Mucosa of stomach (tissue), 1 donor: ENCODE results near the gene GTF2F2.
"Not testable (repeated sequence)": the region's sequence is repeated elsewhere in the genome, so short reads cannot be mapped to it uniquely, and the experiment has no call there.

Source experiments
- H3K27me3 ChIP-seq: one replicate; pipeline ENCODE4 v1.7.0; 2013; ENCODE audit warnings: mild to moderate bottlenecking, low read length; ENCODE audit not compliant: control insufficient read depth, insufficient read depth
- H3K36me3 ChIP-seq: one replicate; pipeline ENCODE4 v1.7.0; 2013; ENCODE audit warnings: low read length; ENCODE audit not compliant: control insufficient read depth, insufficient read depth
- H3K4me1 ChIP-seq: one replicate; pipeline ENCODE4 v1.7.0; 2013; ENCODE audit warnings: mild to moderate bottlenecking, low read length; ENCODE audit not compliant: control insufficient read depth, insufficient read depth
- H3K4me3 ChIP-seq: one replicate; pipeline ENCODE4 v1.7.0; 2013; ENCODE audit warnings: low read length
- H3K9ac ChIP-seq: one replicate; pipeline ENCODE4 v1.7.0; 2013; ENCODE audit warnings: mild to moderate bottlenecking, low read length, moderate library complexity
- H3K9me3 ChIP-seq: one replicate; pipeline ENCODE4 v1.7.0; 2013; ENCODE audit warnings: mild to moderate bottlenecking, low read length, moderate library complexity; ENCODE audit not compliant: control insufficient read depth
- donor health status: Pancreatic carcinoma.

GTF2F2 gene

DNA sequence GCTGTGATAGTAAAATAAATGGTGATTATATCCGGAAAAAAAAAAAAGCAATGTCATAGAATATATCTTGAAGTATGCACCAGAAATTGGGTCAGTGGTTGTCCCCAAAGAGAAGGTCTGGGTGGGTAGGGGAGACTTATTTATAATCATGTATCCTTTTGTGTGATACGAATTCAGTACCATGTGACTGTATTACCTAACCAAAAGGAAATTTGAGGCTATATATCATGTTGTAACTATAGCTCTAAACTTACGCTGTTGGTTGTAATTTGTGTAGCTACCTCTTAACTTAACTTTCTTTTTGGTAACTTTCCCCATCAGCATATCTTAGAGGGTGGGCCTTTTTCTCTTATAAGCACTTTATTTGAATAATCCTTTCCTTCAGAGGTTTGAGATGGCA lies 105.7 kb downstream of the GTF2F2 start:
- Histone ChIP-seq H3K9ac (no peak overlapping the region), H3K9me3 (no peaks in the 10 kb centered on the region), H3K4me3 (no peak overlapping the region), H3K36me3 (no peaks in the 10 kb centered on the region), H3K27me3 (no peaks in the 10 kb centered on the region), H3K4me1 (no peaks in the 10 kb centered on the region)

DNA sequence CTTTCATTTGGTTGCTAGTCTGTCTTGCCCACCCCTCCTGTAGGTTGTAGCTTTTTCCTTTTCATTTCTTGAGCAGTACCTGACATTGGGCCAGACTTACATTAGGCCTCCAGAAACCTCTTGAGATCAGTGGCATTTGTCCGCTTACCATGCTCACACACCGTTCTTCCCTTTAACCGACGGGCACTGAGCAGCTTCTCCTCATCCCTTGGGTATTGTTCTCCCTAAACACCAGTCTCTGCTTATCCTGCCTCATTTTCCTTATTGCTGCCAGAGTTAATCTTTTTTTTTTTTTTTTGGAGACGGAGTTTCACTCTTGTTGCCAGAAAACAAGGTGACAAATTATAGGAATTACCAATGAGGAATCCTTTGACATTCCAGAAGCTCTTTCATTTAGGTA lies 107.7 kb downstream of the GTF2F2 start:
- Histone ChIP-seq H3K9me3 (no peaks in the 10 kb centered on the region), H3K4me1 (peaks cover 4% of the 10 kb centered on the region), H3K27me3 (no peaks in the 10 kb centered on the region), H3K36me3 (no peaks in the 10 kb centered on the region), H3K9ac (no peak overlapping the region), H3K4me3 (no peak overlapping the region)

DNA sequence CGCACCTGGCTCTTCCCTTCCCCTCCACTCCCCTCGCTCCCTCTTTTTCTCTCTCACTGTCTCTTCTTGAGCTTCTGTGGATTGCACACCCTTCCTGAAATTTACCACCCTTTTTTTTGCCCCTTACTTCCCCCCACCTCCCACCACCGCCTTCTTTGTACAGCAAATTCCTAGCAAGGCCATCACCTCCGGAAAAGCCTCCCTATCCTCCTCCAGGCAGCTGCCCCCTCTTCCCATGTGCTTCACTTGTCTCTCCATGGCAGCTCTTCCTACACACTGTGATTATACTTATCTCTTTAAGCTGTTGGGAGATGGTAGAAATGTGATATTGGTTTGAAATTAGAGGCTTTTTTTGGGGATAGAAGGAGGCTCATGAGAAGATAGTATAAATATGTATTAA lies 108.9 kb downstream of the GTF2F2 start:
- no peak overlapping the region for H3K4me3 ChIP-seq
- H3K4me1 ChIP-seq: peaks cover 4% of the 10 kb centered on the region
- no peaks in the 10 kb centered on the region for H3K36me3 ChIP-seq
- H3K9ac ChIP-seq: no peak overlapping the region
- H3K27me3 ChIP-seq: no peaks in the 10 kb centered on the region
- no peaks in the 10 kb centered on the region for H3K9me3 ChIP-seq

DNA sequence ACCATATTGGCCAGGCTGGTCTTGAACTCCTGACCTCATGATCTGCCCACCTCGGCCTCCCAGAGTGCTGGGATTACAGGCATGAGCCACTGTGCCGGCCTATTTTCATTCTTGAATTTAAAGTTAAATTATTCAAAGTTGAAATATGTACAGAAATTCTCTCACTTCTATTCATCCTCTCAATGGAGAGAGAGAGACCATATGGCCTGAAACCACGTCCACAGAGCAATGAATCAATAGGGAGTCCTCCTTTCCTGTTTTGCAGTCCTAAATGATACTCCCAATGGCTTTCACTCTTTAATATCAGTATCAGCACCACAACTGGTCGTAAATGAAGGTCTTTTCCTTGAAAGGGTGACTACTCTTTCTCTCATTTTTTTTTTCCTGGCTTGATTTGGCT lies 111.0 kb downstream of the GTF2F2 start:
- H3K4me1 ChIP-seq: peaks cover 6% of the 10 kb centered on the region
- H3K9ac ChIP-seq: no peak overlapping the region
- H3K9me3 ChIP-seq: no peaks in the 10 kb centered on the region
- H3K36me3 ChIP-seq: no peaks in the 10 kb centered on the region
- H3K27me3 ChIP-seq: no peaks in the 10 kb centered on the region
- H3K4me3 ChIP-seq: no peak overlapping the region

DNA sequence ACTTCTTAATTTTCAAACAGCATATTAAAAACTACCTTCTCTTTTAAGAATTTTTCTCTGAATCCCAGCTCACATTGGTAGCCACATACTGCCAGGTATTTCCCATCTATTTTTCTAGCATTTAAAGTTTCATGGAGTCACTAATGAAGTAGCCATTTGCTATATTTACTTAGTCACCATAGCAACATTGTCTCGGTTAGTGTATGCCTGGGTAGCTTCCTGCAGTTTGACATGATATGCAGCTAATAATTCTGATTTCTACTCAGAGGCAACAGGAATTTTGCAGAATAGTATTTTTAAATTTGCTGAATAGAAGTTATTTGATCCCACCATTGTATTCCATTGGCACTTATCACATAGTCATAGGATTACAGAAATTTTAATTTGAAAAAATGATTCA lies 111.4 kb downstream of the GTF2F2 start:
- Histone ChIP-seq H3K9ac (no peak overlapping the region), H3K27me3 (no peaks in the 10 kb centered on the region), H3K4me1 (peaks cover 9% of the 10 kb centered on the region), H3K9me3 (no peaks in the 10 kb centered on the region), H3K36me3 (no peaks in the 10 kb centered on the region), H3K4me3 (no peak overlapping the region)

DNA sequence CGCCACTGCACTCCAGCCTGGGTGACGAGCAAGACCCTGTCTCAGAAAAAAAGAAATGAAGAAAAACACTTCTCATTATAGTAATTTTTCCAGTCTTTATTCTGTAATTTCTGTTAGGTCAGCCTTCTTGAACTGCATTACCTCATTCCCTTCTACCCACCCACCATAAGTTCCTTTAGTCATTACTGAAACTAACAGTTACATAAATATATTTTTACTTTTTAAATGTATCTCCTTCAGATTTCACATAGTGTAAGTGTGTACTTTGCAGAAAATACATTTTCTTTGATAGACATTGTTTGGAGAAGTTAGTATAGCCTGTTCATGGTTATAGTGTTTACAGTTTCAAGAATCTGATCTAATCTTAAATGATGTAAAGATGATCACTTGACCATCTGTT lies 112.3 kb downstream of the GTF2F2 start:
- Histone ChIP-seq H3K4me3 (no peak overlapping the region), H3K9ac (no peak overlapping the region)

DNA sequence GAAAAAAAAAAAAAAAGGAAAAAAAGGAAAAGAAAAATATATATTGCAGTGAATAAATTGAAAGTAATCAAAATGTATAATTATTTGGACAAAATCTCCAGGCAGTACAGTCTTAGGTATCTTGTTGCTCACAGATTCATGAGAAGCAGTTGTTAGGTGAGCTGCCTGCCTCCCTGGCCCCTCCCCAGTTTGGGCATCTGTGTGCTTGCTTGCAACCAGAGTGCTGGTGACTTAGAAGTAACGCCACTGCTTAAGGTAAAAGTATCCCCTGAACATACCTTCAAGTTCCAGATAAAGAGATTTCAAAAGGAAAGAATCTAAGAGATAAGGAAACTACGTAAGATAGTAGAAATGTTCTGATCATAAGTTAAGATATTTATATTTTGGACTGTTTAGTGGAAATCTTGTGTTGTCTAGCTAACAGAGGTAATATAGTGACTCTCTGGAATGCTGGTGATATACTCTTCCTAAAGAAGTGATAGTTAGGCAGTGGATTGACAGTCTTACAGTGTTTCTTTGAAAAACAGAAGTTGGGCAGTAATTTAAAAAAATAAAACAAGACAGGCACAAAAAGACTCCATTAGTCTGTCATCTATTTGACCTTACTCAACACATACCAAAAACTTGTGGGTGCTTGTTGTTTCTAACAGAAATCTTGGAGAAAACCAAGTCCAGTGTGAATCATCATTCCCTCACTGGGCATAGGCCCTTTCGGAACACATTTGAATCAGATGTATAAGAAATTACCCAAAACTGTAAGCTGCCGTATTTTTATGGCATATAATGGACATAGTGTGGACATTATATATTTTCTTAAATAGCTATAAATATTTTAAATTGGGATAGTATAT lies 118.9 kb downstream of the GTF2F2 start:
- Histone ChIP-seq H3K9ac (no peak overlapping the region), H3K36me3 (no peaks in the 10 kb centered on the region), H3K4me1 (peaks cover 5% of the 10 kb centered on the region), H3K4me3 (no peak overlapping the region), H3K27me3 (no peaks in the 10 kb centered on the region), H3K9me3 (no peaks in the 10 kb centered on the region)

More for the DNA sequence above, 112.3 kb downstream of the GTF2F2 start:
- H3K9me3 ChIP-seq: no peaks in the 10 kb centered on the region
- no peaks in the 10 kb centered on the region for H3K36me3 ChIP-seq
- H3K4me1 ChIP-seq: peaks cover 9% of the 10 kb centered on the region
- H3K27me3 ChIP-seq: no peaks in the 10 kb centered on the region

DNA sequence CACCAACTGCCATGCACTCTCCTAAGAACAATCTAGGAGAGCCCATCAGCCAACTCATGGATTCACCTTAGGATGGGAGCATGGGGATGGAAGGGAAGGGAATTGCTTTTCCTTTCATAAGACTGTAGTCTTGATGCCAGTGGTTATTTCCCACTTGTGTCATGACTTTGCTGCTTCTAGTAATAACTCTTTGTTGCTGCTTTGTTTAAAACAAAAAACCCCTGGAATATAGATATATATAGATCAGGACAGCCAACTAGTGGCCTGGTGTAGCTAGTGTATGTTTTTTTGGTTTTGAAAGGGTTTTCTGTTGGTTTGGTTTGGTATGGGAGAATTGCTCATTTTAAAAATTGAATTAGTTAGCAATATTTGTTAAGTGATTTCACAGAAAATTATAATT lies 119.8 kb downstream of the GTF2F2 start:
- H3K27me3 ChIP-seq: no peaks in the 10 kb centered on the region
- H3K36me3 ChIP-seq: no peaks in the 10 kb centered on the region
- peaks cover 5% of the 10 kb centered on the region for H3K4me1 ChIP-seq
- no peak overlapping the region for H3K4me3 ChIP-seq
- no peaks in the 10 kb centered on the region for H3K9me3 ChIP-seq
- no peak overlapping the region for H3K9ac ChIP-seq

DNA sequence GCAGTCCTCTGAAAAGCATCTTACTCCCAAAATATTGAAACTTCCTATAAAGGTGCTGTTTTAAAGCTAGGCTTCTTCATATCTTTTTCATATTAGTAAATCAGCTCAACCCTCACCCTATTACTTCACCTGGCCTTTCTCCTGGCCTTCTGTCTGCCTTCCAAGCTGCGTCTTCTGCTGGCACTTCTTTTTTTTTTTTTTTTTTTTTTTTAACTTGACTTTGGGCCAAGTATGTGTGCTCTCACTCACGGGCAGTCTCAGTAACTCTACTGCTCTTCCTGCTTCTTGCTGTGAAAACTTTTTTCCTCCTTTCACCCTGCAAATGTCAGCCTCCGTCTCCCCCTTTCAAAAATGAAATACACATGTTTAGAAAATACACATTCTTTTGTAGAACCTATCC lies 121.8 kb downstream of the GTF2F2 start:
- Histone ChIP-seq H3K9me3 (no peaks in the 10 kb centered on the region), H3K9ac (peak overlapping the region; percentile 40), H3K4me3 (no peak overlapping the region), H3K27me3 (no peaks in the 10 kb centered on the region), H3K36me3 (no peaks in the 10 kb centered on the region), H3K4me1 (no peaks in the 10 kb centered on the region)

DNA sequence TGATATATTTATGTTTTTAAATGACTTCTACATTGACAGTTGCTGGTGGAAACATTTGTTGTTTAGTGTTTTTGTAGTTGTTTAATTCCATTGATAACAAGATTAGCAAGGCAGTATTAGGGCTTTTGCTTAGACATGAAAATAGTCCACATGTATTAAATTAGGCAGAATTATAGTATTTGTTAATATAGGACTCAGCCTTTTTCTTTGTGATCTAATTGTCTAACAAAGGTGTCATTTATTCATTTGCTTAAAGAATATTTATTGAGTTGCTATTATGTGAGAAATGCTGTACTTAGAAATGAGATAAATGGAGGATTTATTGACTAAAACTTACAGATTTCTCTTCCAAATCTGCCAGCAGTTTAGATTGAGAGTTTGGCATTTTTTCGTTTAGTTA lies 122.2 kb downstream of the GTF2F2 start:
- H3K36me3 ChIP-seq: no peaks in the 10 kb centered on the region

DNA sequence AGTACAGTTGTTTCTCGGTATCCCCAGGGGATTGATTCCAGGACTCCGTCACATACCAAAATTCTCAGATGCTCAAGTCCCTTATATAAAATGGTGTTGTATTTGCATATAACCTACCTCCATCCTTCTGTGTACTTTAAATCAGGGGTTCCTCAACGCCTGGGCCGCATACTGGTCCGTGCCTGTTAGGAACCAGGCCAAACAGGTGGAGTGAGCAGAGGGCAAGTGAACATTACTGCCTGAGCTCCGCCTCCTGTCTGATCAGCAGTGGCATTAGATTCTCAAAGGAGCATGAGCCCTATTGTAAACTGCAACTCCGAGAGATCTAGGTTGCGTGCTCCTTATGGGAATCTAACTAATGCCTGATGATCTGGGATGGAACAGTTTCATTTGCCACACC lies 122.8 kb downstream of the GTF2F2 start:
- no peaks in the 10 kb centered on the region for H3K9me3 ChIP-seq
- H3K4me1 ChIP-seq: no peaks in the 10 kb centered on the region
- no peak overlapping the region for H3K9ac ChIP-seq
- no peaks in the 10 kb centered on the region for H3K36me3 ChIP-seq
- no peaks in the 10 kb centered on the region for H3K27me3 ChIP-seq
- no peak overlapping the region for H3K4me3 ChIP-seq

More for the DNA sequence above, 122.2 kb downstream of the GTF2F2 start:
- Histone ChIP-seq H3K27me3 (no peaks in the 10 kb centered on the region), H3K9me3 (no peaks in the 10 kb centered on the region), H3K4me1 (no peaks in the 10 kb centered on the region), H3K9ac (peak overlapping the region; percentile 40), H3K4me3 (no peak overlapping the region)

DNA sequence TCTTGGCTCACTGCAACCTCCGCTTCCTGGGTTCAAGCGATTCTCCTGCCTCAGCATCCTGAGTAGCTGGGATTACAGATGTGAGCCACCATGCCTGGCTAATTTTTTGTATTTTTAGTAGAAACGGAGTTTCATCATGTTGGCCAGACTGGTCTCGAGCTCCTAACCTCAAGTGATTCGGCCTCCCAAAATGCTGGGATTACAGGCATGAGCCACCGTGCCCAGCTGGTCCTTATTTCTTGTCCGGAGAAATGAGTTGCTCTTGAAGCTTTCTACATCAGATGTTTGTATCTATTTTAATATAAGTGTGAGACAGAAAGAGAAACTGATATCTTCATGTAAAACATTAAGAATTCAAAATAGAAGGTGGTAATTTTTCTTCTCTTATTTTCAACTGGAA lies 124.4 kb downstream of the GTF2F2 start:
- H3K9me3 ChIP-seq, H3K9ac ChIP-seq, H3K4me1 ChIP-seq, H3K27me3 ChIP-seq, H3K4me3 ChIP-seq, H3K36me3 ChIP-seq: not testable (repeated sequence)

DNA sequence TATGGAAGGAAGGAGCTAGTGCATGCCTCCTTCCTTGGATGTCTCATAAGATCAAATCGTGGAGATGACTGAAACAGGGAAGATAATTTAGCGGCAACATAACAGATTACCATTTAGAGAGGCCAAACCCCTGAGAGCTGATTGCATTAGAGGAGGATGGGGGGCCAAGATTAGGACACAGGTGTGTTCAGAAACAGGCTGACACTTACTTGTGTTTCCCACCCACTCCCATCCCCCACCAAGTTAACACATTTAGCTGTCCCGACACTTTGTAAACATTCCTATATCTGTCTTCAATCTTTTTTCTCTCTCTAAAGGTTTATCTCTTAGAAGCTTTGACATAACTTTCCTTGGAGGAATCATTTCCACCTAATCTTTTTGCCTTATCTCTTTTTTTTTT lies 129.4 kb downstream of the GTF2F2 start:
- Histone ChIP-seq H3K27me3 (no peaks in the 10 kb centered on the region), H3K9me3 (no peaks in the 10 kb centered on the region), H3K36me3 (no peaks in the 10 kb centered on the region), H3K4me1 (no peaks in the 10 kb centered on the region), H3K9ac (no peak overlapping the region), H3K4me3 (no peak overlapping the region)
